IMR-90 (cell line): ENCODE data around the gene DOC2B. TPM values are rescaled to one million over a fixed set of nuclear protein-coding genes. Genes with fewer than 3 reads are reported as not detected.

ENCODE experiments used
- ATAC-seq: fragments of 200-7000 bp; cut with Tn5 transposase; 2 replicates; pipeline ENCODE4 v1.9.1; 2020; ENCODE audit warnings: low read depth, mild to moderate bottlenecking, moderate library complexity
- BruUV-seq: library from RNA; stranded (reverse); fragments of 400-500 nt; replicated peaks from 2 replicates; lab custom pipeline; 2021; lab: Mats Ljungman, UMichigan
- CTCF ChIA-PET: fragments of 300-600 bp; formaldehyde crosslinking; extraction: SDS; loops from one replicate; lab custom pipeline; 2021; ENCODE audit warnings: antibody characterized with exemption; lab: Yijun Ruan, JAX
- POLR2A ChIA-PET: fragments of 300-600 bp; sonication (Branson Sonifier 250); formaldehyde crosslinking; loops from one replicate; lab custom pipeline; 2022; ENCODE audit warnings: antibody characterized with exemption; ENCODE audit not compliant: unreplicated experiment; lab: Charles Lee
- DNase-seq: peaks from one replicate; pipeline ENCODE4 v3.0.0; 2013
- H2AFZ ChIP-seq: replicated peaks from 2 replicates; pipeline ENCODE3; 2013; ENCODE audit warnings: low read length, mild to moderate bottlenecking; ENCODE audit not compliant: poor library complexity
- H2AK5ac ChIP-seq: 2 replicates; pipeline ENCODE4 v1.6.1; 2013; ENCODE audit warnings: low read depth, low read length, inconsistent platforms
- H2AK9ac ChIP-seq: replicated peaks from 2 replicates; pipeline ENCODE3; 2013; ENCODE audit warnings: mild to moderate bottlenecking, low read depth, low read length, moderate library complexity; ENCODE audit not compliant: poor library complexity
- H2BK120ac ChIP-seq: 2 replicates; pipeline ENCODE4 v1.6.1; 2013; ENCODE audit warnings: low read depth, low read length, inconsistent platforms
- H2BK15ac ChIP-seq: 3 replicates; pipeline ENCODE4 v1.6.1; 2013; ENCODE audit warnings: low read depth, low read length, inconsistent platforms
- H2BK20ac ChIP-seq: 2 replicates; pipeline ENCODE4 v1.6.1; 2013; ENCODE audit warnings: low read depth, mild to moderate bottlenecking, inconsistent platforms, low read length, moderate library complexity
- H2BK5ac ChIP-seq: 2 replicates; pipeline ENCODE4 v1.6.1; 2013; ENCODE audit warnings: mild to moderate bottlenecking, low read depth, low read length, inconsistent platforms; ENCODE audit not compliant: poor library complexity, severe bottlenecking
- H3K14ac ChIP-seq: replicated peaks from 2 replicates; pipeline ENCODE4 v1.6.1; 2013; ENCODE audit warnings: low read depth, low read length, inconsistent platforms
- H3K18ac ChIP-seq: 2 replicates; pipeline ENCODE4 v1.6.1; 2013; ENCODE audit warnings: low read depth, low read length, control low read depth
- H3K23ac ChIP-seq: 2 replicates; pipeline ENCODE4 v1.6.1; 2013; ENCODE audit warnings: low read depth, low read length, inconsistent platforms
- H3K27ac ChIP-seq: 2 replicates; pipeline ENCODE4 v1.5.1; 2013; ENCODE audit warnings: mild to moderate bottlenecking, control low read depth, low read length; ENCODE audit not compliant: insufficient read depth
- H3K27me3 ChIP-seq: 2 replicates; pipeline ENCODE4 v1.6.1; 2013; ENCODE audit warnings: low read length; ENCODE audit not compliant: control insufficient read depth, insufficient read depth
- H3K36me3 ChIP-seq: 2 replicates; pipeline ENCODE4 v1.6.1; 2013; ENCODE audit warnings: low read length, mixed read lengths; ENCODE audit not compliant: control insufficient read depth, insufficient read depth
- H3K4ac ChIP-seq: 2 replicates; pipeline ENCODE4 v1.6.1; 2013; ENCODE audit warnings: low read depth, low read length, inconsistent platforms
- H3K4me1 ChIP-seq: 2 replicates; pipeline ENCODE4 v1.6.1; 2013; ENCODE audit warnings: low read length, mixed read lengths; ENCODE audit not compliant: control insufficient read depth, insufficient read depth
- H3K4me2 ChIP-seq: 2 replicates; pipeline ENCODE4 v1.6.1; 2013; ENCODE audit warnings: low read depth, mild to moderate bottlenecking, control low read depth, low read length, moderate library complexity
- H3K4me3 ChIP-seq: 2 replicates; pipeline ENCODE4 v1.5.1; 2013; ENCODE audit warnings: low read depth, mild to moderate bottlenecking, control low read depth, low read length, moderate library complexity; ENCODE audit not compliant: insufficient read depth
- H3K56ac ChIP-seq: 2 replicates; pipeline ENCODE4 v1.6.1; 2013; ENCODE audit warnings: low read length, inconsistent platforms; ENCODE audit not compliant: insufficient read depth; ENCODE audit errors: extremely low read depth
- H3K79me1 ChIP-seq, 2 experiments: 2 replicates each; pipeline ENCODE4 v1.6.1; 2013; ENCODE audit warnings: low read length in 2 of 2, inconsistent platforms in 1 of 2, low read depth in 1 of 2
- H3K9ac ChIP-seq: 2 replicates; pipeline ENCODE4 v1.6.1; 2013; ENCODE audit warnings: low read depth, low read length, control low read depth
- H3K9me1 ChIP-seq: 2 replicates; pipeline ENCODE4 v1.6.1; 2013; ENCODE audit warnings: low read length, inconsistent platforms; ENCODE audit not compliant: insufficient read depth
- H3K9me3 ChIP-seq: 2 replicates; pipeline ENCODE4 v1.6.1; 2013; ENCODE audit warnings: low read length; ENCODE audit not compliant: control insufficient read depth, insufficient read depth
- H4K20me1 ChIP-seq: 2 replicates; pipeline ENCODE4 v1.6.1; 2013; ENCODE audit warnings: low read length, inconsistent platforms; ENCODE audit not compliant: insufficient read depth
- H4K5ac ChIP-seq: 2 replicates; pipeline ENCODE4 v1.6.1; 2013; ENCODE audit warnings: mild to moderate bottlenecking, low read depth, low read length, control low read depth
- H4K8ac ChIP-seq, 2 experiments: 2 replicates each; pipeline ENCODE4 v1.6.1; 2013; ENCODE audit warnings: low read depth in 2 of 2, low read length in 2 of 2, control low read depth in 1 of 2, inconsistent platforms in 1 of 2
- H4K91ac ChIP-seq: 2 replicates; pipeline ENCODE4 v1.6.1; 2013; ENCODE audit warnings: low read depth, low read length, inconsistent platforms; ENCODE audit not compliant: insufficient read depth
- BHLHE40 ChIP-seq: fragments of 150-350 bp; IDR thresholded peaks from 2 replicates; pipeline ENCODE4 v1.6.1; 2016; ENCODE audit warnings: mild to moderate bottlenecking, low read depth, low read length
- CEBPB ChIP-seq: IDR thresholded peaks from 2 replicates; pipeline ENCODE4 v1.6.1; 2012; ENCODE audit warnings: low read depth, low read length, improper control_type of control experiment
- CHD1 ChIP-seq: IDR thresholded peaks from 2 replicates; pipeline ENCODE4 v1.6.1; 2012; ENCODE audit warnings: low read depth, low read length, improper control_type of control experiment
- CTCF ChIP-seq: conservative IDR thresholded peaks from 2 replicates; pipeline ENCODE4 v1.5.1; 2012; ENCODE audit warnings: mild to moderate bottlenecking, low read depth, low read length, improper control_type of control experiment
- FOS ChIP-seq: fragments of 150-350 bp; IDR thresholded peaks from 2 replicates; pipeline ENCODE4 v1.6.1; 2016; ENCODE audit warnings: low read depth, low read length
- MAFK ChIP-seq: IDR thresholded peaks from 2 replicates; pipeline ENCODE4 v1.6.1; 2012; ENCODE audit warnings: low read depth, low read length, improper control_type of control experiment
- MAZ ChIP-seq: IDR thresholded peaks from 2 replicates; pipeline ENCODE4 v1.6.1; 2012; ENCODE audit warnings: low read depth, mild to moderate bottlenecking, low read length, improper control_type of control experiment, moderate library complexity, borderline replicate concordance
- MXI1 ChIP-seq: IDR thresholded peaks from 2 replicates; pipeline ENCODE4 v1.6.1; 2012; ENCODE audit warnings: low read depth, mild to moderate bottlenecking, low read length, moderate library complexity, borderline replicate concordance
- NFE2L2 ChIP-seq: fragments of 150-350 bp; IDR thresholded peaks from 2 replicates; pipeline ENCODE4 v1.6.1; 2016; ENCODE audit warnings: low read depth, mild to moderate bottlenecking, low read length
- POLR2A ChIP-seq: IDR thresholded peaks from 2 replicates; pipeline ENCODE4 v1.6.1; 2012; ENCODE audit warnings: mild to moderate bottlenecking, low read depth, low read length
- RAD21 ChIP-seq: IDR thresholded peaks from 2 replicates; pipeline ENCODE4 v1.6.1; 2012; ENCODE audit warnings: low read length, improper control_type of control experiment
- RCOR1 ChIP-seq: IDR thresholded peaks from 2 replicates; pipeline ENCODE4 v1.6.1; 2012; ENCODE audit warnings: mild to moderate bottlenecking, low read length, improper control_type of control experiment; ENCODE audit not compliant: insufficient replicate concordance
- RFX5 ChIP-seq: IDR thresholded peaks from 2 replicates; pipeline ENCODE4 v1.8.0; 2012; ENCODE audit warnings: low read depth, mild to moderate bottlenecking, low read length, moderate library complexity
- SMC3 ChIP-seq: fragments of 150-350 bp; IDR thresholded peaks from 2 replicates; pipeline ENCODE4 v1.6.1; 2016; ENCODE audit warnings: low read depth, mild to moderate bottlenecking, antibody characterized with exemption, low read length, moderate library complexity
- USF2 ChIP-seq: fragments of 150-350 bp; IDR thresholded peaks from 2 replicates; pipeline ENCODE4 v1.6.1; 2017; ENCODE audit warnings: mild to moderate bottlenecking, antibody characterized with exemption, low read length, low read depth
- WGBS, 2 experiments: methylation state at CpG; one replicate each; pipeline versions ENCODE4 v1.1.5 to v1.1.7; 2013; ENCODE audit warnings: missing lambda C conversion rate in 2 of 2; ENCODE audit not compliant: insufficient read length in 1 of 2; ENCODE audit errors: extremely low coverage in 2 of 2; 5-methylcytosine and 5-hydroxymethylcytosine counted together
- dilution Hi-C: fragments of 300-500 bp; cut with HindIII; formaldehyde crosslinking; loops from one replicate; pipeline ENCODE4 v1.14.3; 2018; ENCODE audit warnings: low sequenced_read_pairs; ENCODE audit not compliant: unreplicated experiment
- in situ Hi-C: fragments of 300-500 bp; cut with MboI; formaldehyde crosslinking; loops from 3 replicates; pipeline ENCODE4 v1.14.3; 2019; ENCODE audit warnings: low sequenced_read_pairs, inconsistent platforms, mixed read lengths
- intact Hi-C: fragments of 100-400 bp; cut with micrococcal nuclease; formaldehyde crosslinking; loops from 2 replicates; pipeline ENCODE4 v1.10.0; 2022
- polyA plus RNA-seq, 3 experiments: library from polyadenylated mRNA; depleted of rRNA; stranded (reverse); fragments of >200 nt; gene quantifications; 2 replicates each; pipeline ENCODE4 v1.2.3, GENCODE V29; 2012; ENCODE audit warnings: low replicate concordance in 1 of 3
- total RNA-seq: library from RNA; depleted of rRNA; stranded (reverse); fragments of >200 nt; gene quantifications from 2 replicates; pipeline ENCODE4 v1.2.3, GENCODE V29; 2012
- TF ChIP-seq, protein P1 (sequence below): fragments of 150-350 bp; IDR thresholded peaks from 2 replicates; pipeline ENCODE4 v1.6.1; 2016; ENCODE audit warnings: low read depth, mild to moderate bottlenecking, low read length, moderate library complexity, borderline replicate concordance

Gene DOC2B
- total and polyA plus RNA-seq, 2 of the 4 experiments (the other 2 are of a cell fraction): not detected

DNA sequence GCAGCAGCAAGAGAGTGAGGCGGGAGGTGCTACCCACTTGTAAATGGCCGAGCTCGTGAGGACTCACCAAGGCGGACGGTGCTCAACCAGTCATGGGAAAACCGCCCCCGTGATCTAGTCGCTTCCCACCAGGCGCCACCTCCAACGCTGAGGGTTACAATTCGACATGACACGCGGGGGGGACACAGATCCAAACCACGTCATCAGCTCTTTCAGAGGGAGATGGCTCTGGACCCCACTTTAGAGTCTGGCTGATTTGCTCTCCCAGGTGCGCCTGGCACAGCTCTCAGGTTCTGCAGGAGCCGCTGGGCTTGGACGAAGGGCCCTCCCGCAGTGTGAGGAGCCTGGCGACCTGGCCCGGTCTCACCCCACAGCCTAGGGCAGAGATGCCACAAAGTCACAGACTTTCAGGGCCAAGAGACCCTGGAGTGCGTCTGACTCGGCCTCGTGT lies 21.1 kb upstream of the DOC2B start:
- Histone ChIP-seq H3K9ac (no peak overlapping the region), H3K4me2 (no peak overlapping the region), H3K27ac (no peak overlapping the region), H3K56ac (no peak overlapping the region), H3K4me1 (no peaks in the 10 kb centered on the region), H3K4me3 (no peak overlapping the region), H2AK9ac (no peak overlapping the region), H2BK5ac (no peak overlapping the region), H4K91ac (no peak overlapping the region), H3K23ac (no peak overlapping the region), H4K20me1 (no peaks in the 10 kb centered on the region), H3K14ac (no peak overlapping the region), H3K9me1 (no peaks in the 10 kb centered on the region), H4K5ac (no peak overlapping the region), H2BK20ac (no peak overlapping the region), H2AK5ac (no peak overlapping the region), H3K18ac (no peak overlapping the region), H3K79me1 (no peaks in the 10 kb centered on the region), H3K27me3 (peaks cover 27% of the 10 kb centered on the region), H4K8ac (no peak overlapping the region), H2AFZ (no peak overlapping the region), H3K9me3 (peaks cover 3% of the 10 kb centered on the region; the same call in 1 of the 2 replicates), H2BK15ac (no peak overlapping the region), H3K36me3 (no peaks in the 10 kb centered on the region), H2BK120ac (no peak overlapping the region), H3K4ac (no peak overlapping the region)
- in situ Hi-C loops (no loop called here), intact Hi-C loops (no loop called here), dilution Hi-C loops (no loop called here)
- DNase-seq (no peak), ATAC-seq (no peak)
- POLR2A ChIA-PET: no interaction called here
- TF ChIP-seq USF2 (no peak), FOS (no peak), RCOR1 (no peak), CTCF (no peak), MAFK (no peak), SMC3 (no peak), MAZ (no peak), CHD1 (no peak), CEBPB (no peak), BHLHE40 (no peak), POLR2A (no peak), RFX5 (no peak), NFE2L2 (no peak), MXI1 (no peak), RAD21 (no peak)
- TF ChIP-seq, protein P1, sequence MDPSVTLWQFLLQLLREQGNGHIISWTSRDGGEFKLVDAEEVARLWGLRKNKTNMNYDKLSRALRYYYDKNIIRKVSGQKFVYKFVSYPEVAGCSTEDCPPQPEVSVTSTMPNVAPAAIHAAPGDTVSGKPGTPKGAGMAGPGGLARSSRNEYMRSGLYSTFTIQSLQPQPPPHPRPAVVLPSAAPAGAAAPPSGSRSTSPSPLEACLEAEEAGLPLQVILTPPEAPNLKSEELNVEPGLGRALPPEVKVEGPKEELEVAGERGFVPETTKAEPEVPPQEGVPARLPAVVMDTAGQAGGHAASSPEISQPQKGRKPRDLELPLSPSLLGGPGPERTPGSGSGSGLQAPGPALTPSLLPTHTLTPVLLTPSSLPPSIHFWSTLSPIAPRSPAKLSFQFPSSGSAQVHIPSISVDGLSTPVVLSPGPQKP: no peak
- WGBS, 2 experiments: 73% methylated on average over 18 of the region's 23 CpGs; no CpG with 5 or more reads in 1 of the 2 experiments
- BruUV-seq: no TSS peak
- CTCF ChIA-PET: no interaction called here
